Ishikawa (cell line): ENCODE results near the gene SPTAN1.

ENCODE experiments used
- CEBPB ChIP-seq: IDR thresholded peaks from 2 replicates; pipeline ENCODE4 v1.6.1; 2012
- CREB1 ChIP-seq: IDR thresholded peaks from 2 replicates; pipeline ENCODE4 v1.6.1; 2012; ENCODE audit warnings: low read depth
- EGR1 ChIP-seq: IDR thresholded peaks from 2 replicates; pipeline ENCODE4 v1.6.1; 2012
- EP300 ChIP-seq: IDR thresholded peaks from 2 replicates; pipeline ENCODE4 v1.6.1; 2012; ENCODE audit warnings: borderline replicate concordance
- FOXM1 ChIP-seq: IDR thresholded peaks from 2 replicates; pipeline ENCODE4 v1.6.1; 2012; ENCODE audit warnings: low read depth, borderline replicate concordance
- MAX ChIP-seq: IDR thresholded peaks from 2 replicates; pipeline ENCODE4 v1.6.1; 2012
- NFIC ChIP-seq: IDR thresholded peaks from 2 replicates; pipeline ENCODE4 v1.6.1; 2012
- RAD21 ChIP-seq: IDR thresholded peaks from 2 replicates; pipeline ENCODE4 v1.6.1; 2012; ENCODE audit warnings: low read depth
- REST ChIP-seq: IDR thresholded peaks from 2 replicates; pipeline ENCODE4 v1.6.1; 2012; ENCODE audit warnings: low read depth, mild to moderate bottlenecking
- TAF1 ChIP-seq: IDR thresholded peaks from 2 replicates; pipeline ENCODE4 v1.6.1; 2012; ENCODE audit warnings: low read depth, mild to moderate bottlenecking
- TCF12 ChIP-seq: IDR thresholded peaks from 2 replicates; pipeline ENCODE4 v1.6.1; 2012; ENCODE audit warnings: low read depth
- TEAD4 ChIP-seq: IDR thresholded peaks from 2 replicates; pipeline ENCODE4 v1.6.1; 2012
- YY1 ChIP-seq: IDR thresholded peaks from 2 replicates; pipeline ENCODE4 v1.6.1; 2012; ENCODE audit warnings: low read depth
- ZBTB7A ChIP-seq: IDR thresholded peaks from 2 replicates; pipeline ENCODE4 v1.6.1; 2012; ENCODE audit warnings: low read depth
- TF ChIP-seq, protein P1 (sequence below): IDR thresholded peaks from 2 replicates; pipeline ENCODE4 v1.6.1; 2012

SPTAN1 gene

GRCh38 chr9:128577206-128577605 is 24.8 kb downstream of the SPTAN1 start:
- TF ChIP-seq RAD21 (no peak), FOXM1 (no peak), TEAD4 (no peak), CREB1 (no peak), EGR1 (no peak), YY1 (no peak), TAF1 (no peak), NFIC (no peak), REST (no peak), ZBTB7A (no peak), TCF12 (no peak), EP300 (no peak)
- TF ChIP-seq, protein P1, sequence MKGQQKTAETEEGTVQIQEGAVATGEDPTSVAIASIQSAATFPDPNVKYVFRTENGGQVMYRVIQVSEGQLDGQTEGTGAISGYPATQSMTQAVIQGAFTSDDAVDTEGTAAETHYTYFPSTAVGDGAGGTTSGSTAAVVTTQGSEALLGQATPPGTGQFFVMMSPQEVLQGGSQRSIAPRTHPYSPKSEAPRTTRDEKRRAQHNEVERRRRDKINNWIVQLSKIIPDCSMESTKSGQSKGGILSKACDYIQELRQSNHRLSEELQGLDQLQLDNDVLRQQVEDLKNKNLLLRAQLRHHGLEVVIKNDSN = no peak

- no peak for TF ChIP-seq CREB1
- TF ChIP-seq, protein P1 = no peak
- TF ChIP-seq FOXM1 = no peak
- no peak for TF ChIP-seq ZBTB7A
- TF ChIP-seq MAX = no peak
- no peak for TF ChIP-seq EP300
- no peak for TF ChIP-seq CEBPB
- no peak for TF ChIP-seq RAD21
- TF ChIP-seq REST = no peak
- TF ChIP-seq TAF1 = no peak
- TF ChIP-seq YY1 = no peak
- no peak for TF ChIP-seq NFIC
- TF ChIP-seq TCF12 = no peak
- TF ChIP-seq EGR1 = no peak
- TF ChIP-seq TEAD4 = no peak
Measured at GRCh38 chr9:128579194-128579593, 26.8 kb downstream of the SPTAN1 start.

- TF ChIP-seq, protein P1 = no peak
- TF ChIP-seq TAF1 (no peak), MAX (no peak), YY1 (no peak), FOXM1 (no peak), RAD21 (no peak), CEBPB (no peak), CREB1 (no peak), TEAD4 (no peak), TCF12 (no peak), ZBTB7A (no peak), NFIC (no peak)
Measured at GRCh38 chr9:128580731-128581130, 28.3 kb downstream of the SPTAN1 start.

DNA sequence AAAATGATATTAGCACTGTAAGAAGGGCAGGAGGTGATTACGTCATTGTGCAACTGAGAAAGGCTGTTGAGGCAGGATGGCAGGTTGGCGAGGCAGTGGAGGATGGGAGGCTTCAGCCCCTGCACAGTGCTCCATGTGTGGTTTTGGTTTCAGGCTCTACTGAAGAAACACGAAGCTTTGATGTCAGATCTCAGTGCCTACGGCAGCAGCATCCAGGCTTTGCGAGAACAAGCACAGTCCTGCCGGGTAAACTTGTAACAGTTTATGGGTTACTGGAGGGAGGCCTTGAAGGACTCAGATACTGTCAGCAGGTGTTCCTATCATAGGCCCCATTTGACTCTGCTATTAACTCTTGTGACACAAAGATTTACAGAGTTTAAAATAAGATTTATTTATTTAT is 35.1 kb downstream of the SPTAN1 start:
- TF ChIP-seq TCF12 = no peak
- TF ChIP-seq, protein P1 = no peak

- TF ChIP-seq EP300 = no peak
- no peak for TF ChIP-seq EGR1
- no peak for TF ChIP-seq CREB1
Measured at GRCh38 chr9:128588581-128589233, 36.3 kb downstream of the SPTAN1 start.
